T47D (cell line): Measurements from ENCODE around the gene ARHGAP18.

Experiments used
- DNase-seq, 2 experiments: peaks; one replicate each; pipeline versions ENCODE4 v3.0.0 to v3.0.0-alpha.2; 2011 to 2012; ENCODE audit warnings: low read depth in 1 of 2, low spot score in 1 of 2
- JUND ChIP-seq: IDR thresholded peaks from 2 replicates; pipeline ENCODE4 v1.6.1; 2012; ENCODE audit warnings: low read depth
- in situ Hi-C: cut with HindIII; loops from 2 replicates; pipeline ENCODE4 v1.10.0; 2016; ENCODE audit warnings: low sequenced_read_pairs, low pct_unique_long_range_greater_than_20kb

Gene ARHGAP18

GRCh38 chr6:129663531-129663930 lies 46.4 kb downstream of the ARHGAP18 start:
- no peak for DNase-seq
- in situ Hi-C loops, result no loop called here
- TF ChIP-seq JUND, result no peak

- in situ Hi-C loops, result no loop called here
These were observed 47.0 kb downstream of the ARHGAP18 start for GRCh38 chr6:129662980-129663431.

GRCh38 chr6:129662406-129662766 lies 47.6 kb downstream of the ARHGAP18 start:
- no peak for DNase-seq
- no peak for TF ChIP-seq JUND
- in situ Hi-C loops, result no loop called here

More at GRCh38 chr6:129662980-129663431, 47.0 kb downstream of the ARHGAP18 start:
- TF ChIP-seq JUND, result no peak
- no peak for DNase-seq

- in situ Hi-C loops, result no loop called here
- DNase-seq, result no peak
- no peak for TF ChIP-seq JUND
These were observed 48.2 kb downstream of the ARHGAP18 start for GRCh38 chr6:129661536-129662405.

GRCh38 chr6:129660346-129660676 lies 49.7 kb downstream of the ARHGAP18 start:
- DNase-seq, result no peak
- no peak for TF ChIP-seq JUND
- in situ Hi-C loops, result no loop called here

- DNase-seq, result no peak
- in situ Hi-C loops, result no loop called here
These were observed 50.2 kb downstream of the ARHGAP18 start for GRCh38 chr6:129659590-129660345.

GRCh38 chr6:129659167-129659566 lies 50.8 kb downstream of the ARHGAP18 start:
- TF ChIP-seq JUND, result no peak
- DNase-seq, result no peak
- in situ Hi-C loops, result no loop called here

More at GRCh38 chr6:129659590-129660345, 50.2 kb downstream of the ARHGAP18 start:
- TF ChIP-seq JUND, result no peak

GRCh38 chr6:129657483-129657882 lies 52.5 kb downstream of the ARHGAP18 start:
- TF ChIP-seq JUND, result no peak
- in situ Hi-C loops, result no loop called here
- no peak for DNase-seq

- DNase-seq, result no peak
- in situ Hi-C loops, result no loop called here
- TF ChIP-seq JUND, result no peak
These were observed 54.6 kb downstream of the ARHGAP18 start for GRCh38 chr6:129655334-129655733.

- TF ChIP-seq JUND, result no peak
- in situ Hi-C loops, result no loop called here
- DNase-seq, result no peak
These were observed 56.2 kb downstream of the ARHGAP18 start for GRCh38 chr6:129653746-129654145.

GRCh38 chr6:129653229-129653628 lies 56.7 kb downstream of the ARHGAP18 start:
- TF ChIP-seq JUND, result no peak
- no peak for DNase-seq
- in situ Hi-C loops, result no loop called here

GRCh38 chr6:129651291-129651691 lies 58.7 kb downstream of the ARHGAP18 start:
- in situ Hi-C loops, result no loop called here
- no peak for TF ChIP-seq JUND
- DNase-seq, result no peak

GRCh38 chr6:129648819-129649491 lies 61.0 kb downstream of the ARHGAP18 start:
- no peak for TF ChIP-seq JUND
- in situ Hi-C loops, result no loop called here
- no peak for DNase-seq
